ENCODE measurements around the gene USP26.
"Not testable (repeated sequence)": the region's sequence is repeated elsewhere in the genome, so short reads cannot be mapped to it uniquely, and the experiment has no call there.

The USP26 gene

GRCh38 chrX:133097031-133097430 lies at the start of gene USP26:
Gene USP26 (minus strand): TSS chrX:133097109. CDS start chrX:133028220, 68,889 bp downstream.
- no peak for DNase-seq (ENCODE audit: low read depth)

- DNase-seq (ENCODE audit: low read depth) = no peak
Measured at GRCh38 chrX:133134282-133134681, 37.4 kb upstream of the USP26 start.

- no peak for DNase-seq (ENCODE audit: low read depth)
Measured at GRCh38 chrX:133120406-133120805, 23.5 kb upstream of the USP26 start.

- no peak for DNase-seq (ENCODE audit: low read depth)
Measured at GRCh38 chrX:133094098-133094731, 2.7 kb downstream of the USP26 start.

- no peak for DNase-seq (ENCODE audit: low read depth)
Measured at GRCh38 chrX:133090236-133090809, 6.6 kb downstream of the USP26 start.

GRCh38 chrX:133089411-133089810 lies 7.5 kb downstream of the USP26 start:
- DNase-seq (ENCODE audit: low read depth) = no peak

- DNase-seq (ENCODE audit: low read depth) = no peak
Measured at GRCh38 chrX:133085785-133086184, 11.1 kb downstream of the USP26 start.

GRCh38 chrX:133085056-133085455 lies 11.9 kb downstream of the USP26 start:
- DNase-seq (ENCODE audit: low read depth) = not testable (repeated sequence)

- no peak for DNase-seq (ENCODE audit: low read depth)
Measured at GRCh38 chrX:133083899-133084298, 13.0 kb downstream of the USP26 start.

GRCh38 chrX:133081990-133082389 lies 14.9 kb downstream of the USP26 start:
- DNase-seq (ENCODE audit: low read depth) = no peak

- not testable (repeated sequence) for DNase-seq (ENCODE audit: low read depth)
Measured at GRCh38 chrX:133077856-133078255, 19.1 kb downstream of the USP26 start.

GRCh38 chrX:133072566-133072965 lies 24.3 kb downstream of the USP26 start:
- no peak for DNase-seq (ENCODE audit: low read depth)

- DNase-seq (ENCODE audit: low read depth) = no peak
Measured at GRCh38 chrX:133068461-133068860, 28.4 kb downstream of the USP26 start.

- DNase-seq (ENCODE audit: low read depth) = no peak
Measured at GRCh38 chrX:133056341-133056740, 40.6 kb downstream of the USP26 start.

- no peak for DNase-seq (ENCODE audit: low read depth)
Measured at GRCh38 chrX:133054761-133055405, 42.0 kb downstream of the USP26 start.

GRCh38 chrX:133053861-133054598 lies 42.9 kb downstream of the USP26 start:
- no peak for DNase-seq (ENCODE audit: low read depth)

GRCh38 chrX:133048751-133049150 lies 48.2 kb downstream of the USP26 start:
- DNase-seq (ENCODE audit: low read depth) = no peak

- DNase-seq (ENCODE audit: low read depth) = no peak
Measured at GRCh38 chrX:133046601-133047000, 50.3 kb downstream of the USP26 start.

- DNase-seq (ENCODE audit: low read depth) = no peak
Measured at GRCh38 chrX:133045986-133046385, 50.9 kb downstream of the USP26 start.

GRCh38 chrX:133044145-133044786 lies 52.6 kb downstream of the USP26 start:
- not testable (repeated sequence) for DNase-seq (ENCODE audit: low read depth)

- no peak for DNase-seq (ENCODE audit: low read depth)
Measured at GRCh38 chrX:133042260-133042659, 54.6 kb downstream of the USP26 start.

- DNase-seq (ENCODE audit: low read depth) = no peak
Measured at GRCh38 chrX:133033010-133033409, 63.9 kb downstream of the USP26 start.

All from stimulated activated CD8-positive, alpha-beta memory T cell treated with anti-CD3 and anti-CD28 coated beads, Interleukin-15, amount 100 ng/mL, for 24 hours (primary cell).